HCT116 (cell line): ENCODE results near the gene CCDC182.

Experiments used
- CBX3 ChIP-seq: IDR thresholded peaks from 2 replicates; pipeline ENCODE4 v1.6.1; 2012; ENCODE audit warnings: low read depth
- EZH2phosphoT487 ChIP-seq: fragments of 200-600 bp; IDR thresholded peaks from 2 replicates; pipeline ENCODE4 v1.6.1; 2018; ENCODE audit warnings: antibody characterized with exemption, borderline replicate concordance

- TF ChIP-seq EZH2phosphoT487 (no peak), CBX3 (no peak)
Measured at GRCh38 chr17:57751348-57751971, 6.4 kb upstream of the CCDC182 start.
